ENCODE measurements around the gene ARFGEF2. TPM values are rescaled to one million over a fixed set of nuclear protein-coding genes. Genes with fewer than 3 reads are reported as not detected.

The ARFGEF2 gene
- total and polyA plus RNA-seq, 9 donors: 9.1 to 23.9 (median 18.5) TPM

DNA sequence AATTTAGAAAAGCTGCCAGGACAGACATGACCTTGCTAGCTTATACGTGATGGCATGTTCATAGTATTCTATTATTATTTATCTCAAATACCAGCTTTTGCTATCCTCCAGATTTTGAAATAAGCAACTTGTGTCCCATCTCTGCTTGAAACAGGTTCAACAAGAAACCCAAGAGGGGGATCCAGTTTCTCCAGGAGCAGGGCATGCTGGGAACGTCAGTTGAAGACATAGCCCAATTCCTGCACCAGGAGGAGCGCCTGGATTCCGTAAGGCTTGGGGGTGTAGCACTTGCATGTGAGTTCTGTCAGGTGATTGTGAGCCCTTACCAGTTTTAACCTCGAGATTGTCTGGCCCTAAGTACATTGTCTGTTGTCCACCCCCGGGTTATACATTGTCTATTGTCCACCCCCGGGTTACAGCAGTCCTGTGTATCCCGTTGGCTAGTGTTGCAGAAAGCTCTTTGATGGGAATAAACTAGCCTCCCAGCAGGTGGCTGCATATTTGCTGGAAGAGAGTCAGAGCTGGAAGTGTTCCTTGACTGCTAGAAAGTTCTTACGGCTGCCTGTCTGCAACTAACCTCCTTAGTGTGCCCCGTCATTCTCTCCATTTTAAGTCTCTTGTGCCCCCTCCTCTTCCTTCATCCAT, 63.2 kb downstream of the ARFGEF2 start:
- H3K9me3 ChIP-seq: peaks cover 0 to 8% of the 10 kb centered on the region in 2 donors
- intact Hi-C loops (cut with DNase I): no loop called here
- H3K36me3 ChIP-seq: no peaks in the 10 kb centered on the region
- 78 to 88% (median 86%) methylated on average over 10 of the region's 10 CpGs for WGBS, 3 donors
- DNase-seq: no peak
- no peak overlapping the region for H3K27ac ChIP-seq
- no peaks in the 10 kb centered on the region for H3K27me3 ChIP-seq
- no peak overlapping the region for H3K4me3 ChIP-seq
- no peaks in the 10 kb centered on the region for H3K4me1 ChIP-seq (ENCODE audit: insufficient read depth)
- no peak for TF ChIP-seq POLR2A (IDR thresholded peaks at IDR 0.05)

- no peaks in the 10 kb centered on the region for H3K36me3 ChIP-seq
- no peak overlapping the region for H3K4me3 ChIP-seq
- intact Hi-C loops (cut with DNase I): no loop called here
- H3K9me3 ChIP-seq: peaks cover 0 to 8% of the 10 kb centered on the region in 2 donors
- TF ChIP-seq EP300 (IDR thresholded peaks at IDR 0.05) (no peak), POLR2A (IDR thresholded peaks at IDR 0.05) (no peak)
- TF ChIP-seq, protein P1, sequence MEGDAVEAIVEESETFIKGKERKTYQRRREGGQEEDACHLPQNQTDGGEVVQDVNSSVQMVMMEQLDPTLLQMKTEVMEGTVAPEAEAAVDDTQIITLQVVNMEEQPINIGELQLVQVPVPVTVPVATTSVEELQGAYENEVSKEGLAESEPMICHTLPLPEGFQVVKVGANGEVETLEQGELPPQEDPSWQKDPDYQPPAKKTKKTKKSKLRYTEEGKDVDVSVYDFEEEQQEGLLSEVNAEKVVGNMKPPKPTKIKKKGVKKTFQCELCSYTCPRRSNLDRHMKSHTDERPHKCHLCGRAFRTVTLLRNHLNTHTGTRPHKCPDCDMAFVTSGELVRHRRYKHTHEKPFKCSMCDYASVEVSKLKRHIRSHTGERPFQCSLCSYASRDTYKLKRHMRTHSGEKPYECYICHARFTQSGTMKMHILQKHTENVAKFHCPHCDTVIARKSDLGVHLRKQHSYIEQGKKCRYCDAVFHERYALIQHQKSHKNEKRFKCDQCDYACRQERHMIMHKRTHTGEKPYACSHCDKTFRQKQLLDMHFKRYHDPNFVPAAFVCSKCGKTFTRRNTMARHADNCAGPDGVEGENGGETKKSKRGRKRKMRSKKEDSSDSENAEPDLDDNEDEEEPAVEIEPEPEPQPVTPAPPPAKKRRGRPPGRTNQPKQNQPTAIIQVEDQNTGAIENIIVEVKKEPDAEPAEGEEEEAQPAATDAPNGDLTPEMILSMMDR (IDR thresholded peaks at IDR 0.05): no peak
- H3K27ac ChIP-seq: no peak overlapping the region
- H3K27me3 ChIP-seq: no peaks in the 10 kb centered on the region
- WGBS, 3 donors: 59 to 66% (median 62%) methylated on average over 2 of the region's 2 CpGs
- H3K4me1 ChIP-seq (ENCODE audit: insufficient read depth): no peaks in the 10 kb centered on the region
- no peak for DNase-seq
Measured at GRCh38 chr20:48986899-48987298, 65.4 kb downstream of the ARFGEF2 start.

- Histone ChIP-seq H3K4me3 (no peak overlapping the region), H3K4me1 (ENCODE audit: insufficient read depth) (no peaks in the 10 kb centered on the region), H3K27ac (no peak overlapping the region), H3K36me3 (no peaks in the 10 kb centered on the region), H3K9me3 (no peaks in the 10 kb centered on the region), H3K27me3 (no peaks in the 10 kb centered on the region)
- WGBS, 3 donors: 71 to 88% (median 83%) methylated on average over 1 of the region's 1 CpG
- intact Hi-C loops (cut with DNase I): no loop called here
- no peak for DNase-seq
- TF ChIP-seq POLR2A (IDR thresholded peaks at IDR 0.05): no peak
- TF ChIP-seq, protein P1 (IDR thresholded peaks at IDR 0.05): no peak
- no peak for TF ChIP-seq EP300 (IDR thresholded peaks at IDR 0.05)
Measured at GRCh38 chr20:48990467-48990866, 69.0 kb downstream of the ARFGEF2 start.

GRCh38 chr20:48995589-48995988, 74.1 kb downstream of the ARFGEF2 start:
- TF ChIP-seq POLR2A (IDR thresholded peaks at IDR 0.05) (no peak), EP300 (IDR thresholded peaks at IDR 0.05) (no peak)
- TF ChIP-seq, protein P1 (IDR thresholded peaks at IDR 0.05): no peak
- intact Hi-C loops (cut with DNase I): no loop called here
- H3K36me3 ChIP-seq: no peaks in the 10 kb centered on the region
- H3K9me3 ChIP-seq: no peaks in the 10 kb centered on the region
- no peaks in the 10 kb centered on the region for H3K4me1 ChIP-seq (ENCODE audit: insufficient read depth)
- no peak overlapping the region for H3K27ac ChIP-seq
- 86 to 90% (median 89%) methylated on average over 4 of the region's 4 CpGs for WGBS, 3 donors
- no peak overlapping the region for H3K4me3 ChIP-seq
- H3K27me3 ChIP-seq: no peaks in the 10 kb centered on the region
- DNase-seq: no peak

Measured in ovary (tissue), 9 donors.